B cell (primary cell): ENCODE data around the gene EIF3L. TPM values are rescaled to one million over a fixed set of nuclear protein-coding genes. Genes with fewer than 3 reads are reported as not detected.

Source experiments
- ATAC-seq: fragments of 200-7000 bp; cut with Tn5 transposase; one replicate; pipeline ENCODE4 v1.10.0; 2021; ENCODE audit warnings: low read depth, mild to moderate bottlenecking, moderate number of reproducible peaks, moderate library complexity
- CTCF ChIA-PET: fragments of 350-600 bp; sonication (Branson Sonifier 250); formaldehyde crosslinking; loops from one replicate; lab custom pipeline; 2021; ENCODE audit warnings: antibody characterized with exemption, inconsistent platforms; lab: Charles Lee
- POLR2A ChIA-PET: fragments of 350-600 bp; sonication (Branson Sonifier 250); formaldehyde crosslinking; loops from one replicate; lab custom pipeline; 2021; ENCODE audit warnings: antibody characterized with exemption; lab: Charles Lee
- DNase-seq: peaks from one replicate; pipeline ENCODE4 v3.0.0; 2013
- H2AFZ ChIP-seq: 2 replicates; pipeline ENCODE4 v1.6.1; 2012; ENCODE audit warnings: mild to moderate bottlenecking, low read depth, low read length; ENCODE audit not compliant: insufficient read depth, poor library complexity, severe bottlenecking
- H3K27ac ChIP-seq, 2 donors: 1 replicate in 1 of 2; 2 replicates in 1 of 2; pipeline ENCODE4 v1.5.1; 2012 to 2013; ENCODE audit warnings: low read length in 2 of 2, mild to moderate bottlenecking in 2 of 2, moderate library complexity in 1 of 2
- H3K27me3 ChIP-seq, 4 experiments: fragments of 200-600 bp in 1 of 4; sonication (generic) in 1 of 4; replicated peaks in 1 of 4; 1 replicate in 2 of 4; 2 replicates in 2 of 4; pipeline versions ENCODE4 v1.6.1 to v1.7.0; 2013 to 2016; ENCODE audit warnings: low read length in 3 of 4, mild to moderate bottlenecking in 2 of 4, mixed read lengths in 1 of 4, moderate library complexity in 1 of 4; ENCODE audit not compliant: insufficient read depth in 4 of 4, control insufficient read depth in 3 of 4; ENCODE audit errors: control extremely low read depth in 1 of 4
- H3K36me3 ChIP-seq, 2 experiments: replicated peaks in 1 of 2; 1 replicate in 1 of 2; 2 replicates in 1 of 2; pipeline versions ENCODE4 v1.6.1 to v1.7.1; 2013; ENCODE audit warnings: low read length in 1 of 2; ENCODE audit not compliant: insufficient read depth in 2 of 2, control insufficient read depth in 1 of 2; ENCODE audit errors: control extremely low read depth in 1 of 2, extremely low read depth in 1 of 2
- H3K4me1 ChIP-seq, 2 donors: fragments of 200-600 bp in 1 of 2; sonication (generic) in 1 of 2; 1 replicate in 1 of 2; 2 replicates in 1 of 2; pipeline versions ENCODE4 v1.5.1 to v1.6.1; 2013 to 2017; ENCODE audit warnings: low read length in 2 of 2; ENCODE audit not compliant: control insufficient read depth in 2 of 2, insufficient read depth in 2 of 2
- H3K4me2 ChIP-seq: replicated peaks from 2 replicates; pipeline ENCODE3; 2012; ENCODE audit warnings: mild to moderate bottlenecking, low read depth, low read length; ENCODE audit not compliant: poor library complexity, severe bottlenecking
- H3K4me3 ChIP-seq, 5 experiments: fragments of 200-600 bp in 1 of 5; sonication (generic) in 1 of 5; 1 replicate in 3 of 5; 2 replicates in 2 of 5; pipeline versions ENCODE4 v1.5.1 to v1.7.0; 2011 to 2016; ENCODE audit warnings: low read length in 4 of 5, mild to moderate bottlenecking in 4 of 5, low read depth in 2 of 5, control low read depth in 1 of 5, moderate library complexity in 1 of 5; ENCODE audit not compliant: insufficient read depth in 1 of 5; ENCODE audit errors: control extremely low read depth in 1 of 5, extremely low read depth in 1 of 5
- H3K79me2 ChIP-seq: fragments of 200-600 bp; sonication (generic); one replicate; pipeline ENCODE4 v1.6.0; 2016; ENCODE audit warnings: low read length; ENCODE audit not compliant: control insufficient read depth, insufficient read depth
- H3K9ac ChIP-seq: fragments of 200-600 bp; sonication (generic); 2 replicates; pipeline ENCODE4 v1.6.1; 2017; ENCODE audit warnings: mild to moderate bottlenecking, low read length, moderate library complexity
- H3K9me3 ChIP-seq, 3 donors: one replicate each; pipeline versions ENCODE4 v1.6.1 to v1.7.1; 2013; ENCODE audit warnings: low read length in 2 of 3; ENCODE audit not compliant: control insufficient read depth in 2 of 3, insufficient read depth in 1 of 3; ENCODE audit errors: control extremely low read depth in 1 of 3
- H4K20me1 ChIP-seq: 2 replicates; pipeline ENCODE4 v1.6.0; 2012; ENCODE audit warnings: mild to moderate bottlenecking, low read length; ENCODE audit not compliant: insufficient read depth, control insufficient read depth, poor library complexity, severe bottlenecking
- H3K27ac Mint-ChIP-seq: one replicate; pipeline ENCODE4 v1.8.0; 2021; ENCODE audit warnings: mixed read lengths
- H3K27me3 Mint-ChIP-seq: one replicate; pipeline ENCODE4 v1.8.0; 2021; ENCODE audit warnings: mixed read lengths
- H3K4me1 Mint-ChIP-seq: one replicate; pipeline ENCODE4 v1.8.0; 2021; ENCODE audit warnings: mixed read lengths
- H3K4me3 Mint-ChIP-seq: one replicate; pipeline ENCODE4 v1.8.0; 2021; ENCODE audit warnings: mixed read lengths
- H3K9me3 Mint-ChIP-seq: one replicate; pipeline ENCODE4 v1.8.0; 2022; ENCODE audit warnings: mixed read lengths; ENCODE audit not compliant: insufficient read depth
- EZH2 ChIP-seq: IDR thresholded peaks from 2 replicates; pipeline ENCODE4 v1.6.1; 2012; ENCODE audit warnings: borderline replicate concordance, low read depth, mild to moderate bottlenecking, moderate library complexity, low read length; ENCODE audit not compliant: insufficient read depth, poor library complexity, severe bottlenecking
- WGBS: methylation state at CpG from one replicate; pipeline ENCODE4 v1.1.5; 2013; ENCODE audit warnings: missing lambda C conversion rate; ENCODE audit not compliant: insufficient coverage; 5-methylcytosine and 5-hydroxymethylcytosine counted together
- intact Hi-C: fragments of 100-400 bp; cut with micrococcal nuclease; formaldehyde crosslinking; loops from one replicate; pipeline ENCODE4 v1.10.0; 2022
- polyA plus RNA-seq: library from polyadenylated mRNA; depleted of rRNA; stranded (reverse); fragments of >200 nt; gene quantifications from 2 replicates; pipeline ENCODE4 v1.2.3, GENCODE V29; 2012
- total RNA-seq, 2 donors: library from RNA; stranded (reverse); fragments of 120-200 nt in 1 of 2; gene quantifications; 1 replicate in 1 of 2; 2 replicates in 1 of 2; pipeline versions ENCODE4 v1.2.3 to v1.2.4, GENCODE V29; 2013 to 2022
- TF ChIP-seq, protein P1 (sequence below): fragments of 200-600 bp; IDR thresholded peaks from one replicate; pipeline ENCODE4 v1.8.0; 2022; ENCODE audit warnings: antibody characterized with exemption, mild to moderate bottlenecking

EIF3L gene
- total and polyA plus RNA-seq, 2 donors (not counting 1 experiment from before 2014, with no cell fraction given): 430 to 560 TPM

DNA sequence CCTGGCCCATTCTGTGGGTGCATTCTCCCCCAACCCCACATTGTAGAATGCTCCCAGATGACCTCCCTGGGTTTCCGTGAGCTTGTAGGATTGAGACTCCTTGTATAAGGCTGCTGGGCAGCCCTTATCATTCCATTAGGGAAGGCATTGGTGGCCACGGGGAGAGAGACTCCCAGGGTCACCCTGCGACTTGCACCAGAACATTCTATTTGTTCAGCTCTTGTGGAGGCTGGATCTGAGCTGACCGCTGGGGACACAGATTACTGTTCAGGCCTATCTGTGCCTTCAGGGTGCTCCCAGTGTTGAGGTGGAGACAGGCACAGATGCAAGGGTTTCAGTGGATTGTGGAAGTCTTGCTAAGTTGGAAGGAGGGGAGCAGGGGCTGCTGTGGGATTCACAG is 74.7 kb downstream of the EIF3L start:
- intact Hi-C loops: no loop called here
- Histone ChIP-seq H3K9ac (no peak overlapping the region), H3K4me3 (no peak overlapping the region), H3K9me3 (no peaks in the 10 kb centered on the region), H2AFZ (no peak overlapping the region), H3K79me2 (peaks cover 7% of the 10 kb centered on the region), H3K4me2 (no peak overlapping the region), H3K36me3 (peaks cover 0 to 45% of the 10 kb centered on the region in 2 experiments), H3K27ac (no peak overlapping the region), H4K20me1 (no peaks in the 10 kb centered on the region), H3K4me1 (peaks cover 6 to 9% of the 10 kb centered on the region in 2 donors), H3K27me3 (no peaks in the 10 kb centered on the region)
- ChIA-PET POLR2A (no interaction called here), CTCF (no interaction called here)
- H3K4me3 Mint-ChIP-seq: no peak overlapping the region
- H3K27me3 Mint-ChIP-seq: no peaks in the 10 kb centered on the region
- H3K9me3 Mint-ChIP-seq: no peaks in the 10 kb centered on the region
- no peak overlapping the region for H3K27ac Mint-ChIP-seq
- ATAC-seq: no peak
- peaks cover 7% of the 10 kb centered on the region for H3K4me1 Mint-ChIP-seq
- 96% methylated on average over 4 of the region's 4 CpGs for WGBS
- no peak for DNase-seq
- no peak for TF ChIP-seq EZH2
- TF ChIP-seq, protein P1, sequence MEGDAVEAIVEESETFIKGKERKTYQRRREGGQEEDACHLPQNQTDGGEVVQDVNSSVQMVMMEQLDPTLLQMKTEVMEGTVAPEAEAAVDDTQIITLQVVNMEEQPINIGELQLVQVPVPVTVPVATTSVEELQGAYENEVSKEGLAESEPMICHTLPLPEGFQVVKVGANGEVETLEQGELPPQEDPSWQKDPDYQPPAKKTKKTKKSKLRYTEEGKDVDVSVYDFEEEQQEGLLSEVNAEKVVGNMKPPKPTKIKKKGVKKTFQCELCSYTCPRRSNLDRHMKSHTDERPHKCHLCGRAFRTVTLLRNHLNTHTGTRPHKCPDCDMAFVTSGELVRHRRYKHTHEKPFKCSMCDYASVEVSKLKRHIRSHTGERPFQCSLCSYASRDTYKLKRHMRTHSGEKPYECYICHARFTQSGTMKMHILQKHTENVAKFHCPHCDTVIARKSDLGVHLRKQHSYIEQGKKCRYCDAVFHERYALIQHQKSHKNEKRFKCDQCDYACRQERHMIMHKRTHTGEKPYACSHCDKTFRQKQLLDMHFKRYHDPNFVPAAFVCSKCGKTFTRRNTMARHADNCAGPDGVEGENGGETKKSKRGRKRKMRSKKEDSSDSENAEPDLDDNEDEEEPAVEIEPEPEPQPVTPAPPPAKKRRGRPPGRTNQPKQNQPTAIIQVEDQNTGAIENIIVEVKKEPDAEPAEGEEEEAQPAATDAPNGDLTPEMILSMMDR: no peak

DNA sequence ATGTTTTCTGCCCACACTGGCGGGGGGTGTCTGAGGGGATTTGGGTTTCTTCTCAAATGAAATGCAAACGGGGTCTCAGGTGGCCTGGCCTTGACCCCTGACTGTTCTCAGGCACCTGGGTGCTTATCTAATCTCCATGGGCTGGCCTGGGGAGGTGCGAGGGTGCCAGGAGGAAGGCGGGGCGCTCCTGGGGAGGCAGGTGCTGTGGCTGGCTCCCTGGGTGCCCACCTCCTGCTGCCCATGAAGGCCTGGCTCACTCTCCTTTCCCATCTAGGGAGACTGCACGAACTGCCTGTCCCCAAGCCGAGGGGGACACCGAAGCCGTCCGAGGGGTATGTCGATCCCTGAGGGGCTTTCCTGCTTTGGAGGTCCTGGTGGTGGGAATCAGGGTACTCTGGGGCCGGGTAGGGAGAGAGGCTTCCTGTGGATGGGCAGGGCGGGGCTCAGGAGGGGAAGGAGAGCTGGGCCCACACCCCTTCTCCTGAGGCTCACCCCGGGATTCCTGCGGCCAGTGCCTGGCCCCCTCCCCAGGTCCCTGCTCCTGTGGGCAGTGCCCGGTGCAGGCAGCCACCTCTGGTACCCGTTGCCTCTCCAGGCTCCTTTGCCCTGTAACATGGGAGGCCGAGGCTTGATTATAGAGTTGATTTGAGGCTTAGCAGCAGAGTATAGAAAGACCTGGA is 75.3 kb downstream of the EIF3L start:
- no peak overlapping the region for H3K4me3 Mint-ChIP-seq
- over 99% methylated on average over 15 of the region's 18 CpGs for WGBS
- Histone ChIP-seq H4K20me1 (no peaks in the 10 kb centered on the region), H3K4me2 (no peak overlapping the region), H3K9ac (no peak overlapping the region), H3K27me3 (no peaks in the 10 kb centered on the region), H3K9me3 (no peaks in the 10 kb centered on the region), H3K27ac (no peak overlapping the region), H3K36me3 (peaks cover 0 to 48% of the 10 kb centered on the region in 2 experiments), H2AFZ (no peak overlapping the region), H3K79me2 (peaks cover 7% of the 10 kb centered on the region), H3K4me1 (peaks cover 6 to 9% of the 10 kb centered on the region in 2 donors), H3K4me3 (no peak overlapping the region)
- intact Hi-C loops: no loop called here
- peaks cover 5% of the 10 kb centered on the region for H3K4me1 Mint-ChIP-seq
- no peak overlapping the region for H3K27ac Mint-ChIP-seq
- no peak for TF ChIP-seq EZH2
- TF ChIP-seq, protein P1: no peak
- ChIA-PET CTCF (no interaction called here), POLR2A (no interaction called here)
- no peaks in the 10 kb centered on the region for H3K27me3 Mint-ChIP-seq
- no peaks in the 10 kb centered on the region for H3K9me3 Mint-ChIP-seq
- ATAC-seq: no peak
- DNase-seq: no peak
